GM21737 (cell line): Measurements from ENCODE around the gene PDGFC.

Experiments
- ATAC-seq: cut with Tn5 transposase; IDR thresholded peaks from one replicate; pipeline ENCODE4 v1.9.1; 2021; ENCODE audit warnings: mild to moderate bottlenecking, moderate library complexity; ENCODE audit not compliant: unreplicated experiment

The PDGFC gene

GRCh38 chr4:156756118-156756517 lies 215.5 kb downstream of the PDGFC start:
- no peak for ATAC-seq

GRCh38 chr4:156754832-156755570 lies 216.6 kb downstream of the PDGFC start:
- no peak for ATAC-seq

- ATAC-seq, result no peak
Measured at GRCh38 chr4:156751486-156751885, 220.1 kb downstream of the PDGFC start.

- no peak for ATAC-seq
Measured at GRCh38 chr4:156749426-156750403, 221.9 kb downstream of the PDGFC start.

- ATAC-seq, result no peak
Measured at GRCh38 chr4:156746111-156746510, 225.5 kb downstream of the PDGFC start.

- no peak for ATAC-seq
Measured at GRCh38 chr4:156738766-156739165, 232.8 kb downstream of the PDGFC start.

GRCh38 chr4:156734965-156735895 lies 236.4 kb downstream of the PDGFC start:
- ATAC-seq, result no peak

- no peak for ATAC-seq
Measured at GRCh38 chr4:156733582-156733981, 238.0 kb downstream of the PDGFC start.

- no peak for ATAC-seq
Measured at GRCh38 chr4:156732634-156733033, 239.0 kb downstream of the PDGFC start.

- ATAC-seq, result no peak
Measured at GRCh38 chr4:156729416-156729815, 242.2 kb downstream of the PDGFC start.

GRCh38 chr4:156725257-156725656 lies 246.3 kb downstream of the PDGFC start:
- no peak for ATAC-seq

- no peak for ATAC-seq
Measured at GRCh38 chr4:156723951-156724668, 247.5 kb downstream of the PDGFC start.

- no peak for ATAC-seq
Measured at GRCh38 chr4:156718226-156718625, 253.4 kb downstream of the PDGFC start.

GRCh38 chr4:156711193-156711590 lies 260.4 kb downstream of the PDGFC start:
- no peak for ATAC-seq
